K562 (cell line): Measurements from ENCODE around the gene TMED4. TPM values are rescaled to one million over a fixed set of nuclear protein-coding genes. Genes with fewer than 3 reads are reported as not detected.
A peak's percentile ranks its signal among the peaks of the same experiment; 100 is the strongest.

Source experiments
- BDP1 ChIP-seq: IDR thresholded peaks from 3 replicates; pipeline ENCODE4 v1.6.1; 2011; ENCODE audit not compliant: insufficient read length, insufficient read depth
- CBX1 ChIP-seq: sonication (generic); IDR thresholded peaks from 2 replicates; pipeline ENCODE4 v1.6.1; 2016; ENCODE audit warnings: antibody characterized with exemption, low read depth, mild to moderate bottlenecking
- EGR1 ChIP-seq: fragments of 450-650 bp; conservative IDR thresholded peaks from 2 replicates; pipeline ENCODE4 v1.6.1; 2017; ENCODE audit warnings: mild to moderate bottlenecking
- GABPA ChIP-seq: fragments of 200-800 bp; sonication (Bioruptor generic); conservative IDR thresholded peaks from 2 replicates; pipeline ENCODE4 v1.6.1; 2016; ENCODE audit warnings: low read depth, missing genetic modification characterization, missing compliant biosample characterization
- GTF2A2 ChIP-seq: IDR thresholded peaks from 2 replicates; pipeline ENCODE4 v1.6.1; 2016; ENCODE audit warnings: mild to moderate bottlenecking, missing genetic modification characterization, missing compliant biosample characterization
- NBN ChIP-seq: fragments of 450-650 bp; IDR thresholded peaks from 2 replicates; pipeline ENCODE4 v1.6.1; 2016; ENCODE audit warnings: low read depth, mild to moderate bottlenecking
- NELFE ChIP-seq: IDR thresholded peaks from 2 replicates; pipeline ENCODE4 v1.6.1; 2011; ENCODE audit warnings: mild to moderate bottlenecking; ENCODE audit not compliant: insufficient read depth, insufficient read length
- NFATC3 ChIP-seq: fragments of 450-650 bp; IDR thresholded peaks from 2 replicates; pipeline ENCODE4 v1.6.1; 2017; ENCODE audit warnings: mild to moderate bottlenecking
- NFE2L1 ChIP-seq: fragments of 450-650 bp; IDR thresholded peaks from 2 replicates; pipeline ENCODE4 v1.6.1; 2016; ENCODE audit warnings: missing genetic modification characterization, low read depth, mild to moderate bottlenecking, missing compliant biosample characterization, moderate library complexity, borderline replicate concordance
- NR2C1 ChIP-seq, 2 experiments: fragments of 450-650 bp; IDR thresholded peaks; 2 replicates each; pipeline ENCODE4 v1.6.1; 2017; ENCODE audit warnings: mild to moderate bottlenecking in 2 of 2, antibody characterized with exemption in 1 of 2, inconsistent platforms in 1 of 2, missing compliant biosample characterization in 1 of 2, missing genetic modification characterization in 1 of 2
- POLR2G ChIP-seq: fragments of 200-400 bp; formaldehyde crosslinking; IDR thresholded peaks from 2 replicates; pipeline ENCODE4 v1.6.1; 2017; ENCODE audit warnings: low read depth, mild to moderate bottlenecking, antibody characterized with exemption, low read length, moderate library complexity
- TOE1 ChIP-seq, 2 experiments: fragments of 450-650 bp in 1 of 2; sonication (generic) in 1 of 2; formaldehyde crosslinking in 1 of 2; IDR thresholded peaks; 2 replicates each; pipeline versions ENCODE4 v1.7.1 to v1.8.0; 2016 to 2022; ENCODE audit warnings: borderline replicate concordance in 2 of 2, mild to moderate bottlenecking in 2 of 2, antibody characterized with exemption in 1 of 2, inconsistent platforms in 1 of 2, low read depth in 1 of 2, missing genetic modification reagents in 1 of 2, moderate library complexity in 1 of 2
- TSC22D4 ChIP-seq: fragments of 450-650 bp; IDR thresholded peaks from 2 replicates; pipeline ENCODE4 v1.6.1; 2016; ENCODE audit warnings: missing genetic modification characterization, missing biosample characterization, control low read depth
- ZBTB17 ChIP-seq: fragments of 450-650 bp; formaldehyde crosslinking; IDR thresholded peaks from 2 replicates; pipeline ENCODE4 v1.4.0; 2020; ENCODE audit warnings: mild to moderate bottlenecking
- ZBTB2 ChIP-seq: fragments of 450-650 bp; IDR thresholded peaks from 2 replicates; pipeline ENCODE4 v1.6.1; 2016; ENCODE audit warnings: antibody characterized with exemption
- ZNF592 ChIP-seq: fragments of 450-650 bp; IDR thresholded peaks from 2 replicates; pipeline ENCODE4 v1.6.1; 2017; ENCODE audit warnings: antibody characterized with exemption, mild to moderate bottlenecking
- ZNF785 ChIP-seq: fragments of 250-450 bp; sonication (Bioruptor Pico); IDR thresholded peaks from 2 replicates; pipeline ENCODE4 v1.4.0; 2020; ENCODE audit warnings: mild to moderate bottlenecking
- ZZZ3 ChIP-seq: fragments of 450-650 bp; IDR thresholded peaks from 2 replicates; pipeline ENCODE4 v1.6.1; 2016; ENCODE audit warnings: antibody characterized with exemption, mild to moderate bottlenecking, moderate library complexity
- polyA plus RNA-seq, 8 experiments: library from polyadenylated mRNA; depleted of rRNA in 4 of 8; stranded (reverse) in 5 of 8; unstranded in 3 of 8; fragments of >200 nt; fragmentation: Nextera tagmentation in 2 of 8; fragmentation: Illumina TruSeq in 1 of 8; extraction: Ambion mirVana in 2 of 8; extraction: Trizol in 1 of 8; gene quantifications; 2 replicates each; pipeline versions ENCODE4 v1.2.1 to v1.2.3, GENCODE V29; 2011 to 2014; ENCODE audit warnings: inconsistent platforms in 1 of 8, missing spikeins in 1 of 8
- total RNA-seq, 7 experiments: library from RNA; depleted of rRNA in 6 of 7; stranded (reverse); fragments of >200 nt in 6 of 7; fragmentation: Illumina TruSeq in 2 of 7; extraction: Trizol in 2 of 7; gene quantifications; 2 replicates each; pipeline versions ENCODE4 v1.2.1 to v1.2.3, GENCODE V29; 2011 to 2021; ENCODE audit warnings: low replicate concordance in 1 of 7
- TF ChIP-seq, protein P1 (sequence below): fragments of 450-650 bp; IDR thresholded peaks from 2 replicates; pipeline ENCODE4 v1.6.1; 2014; ENCODE audit warnings: low read depth, mild to moderate bottlenecking, moderate library complexity, borderline replicate concordance

TMED4 gene
- total and polyA plus RNA-seq, 9 of the 15 experiments (the other 6 are each of a cell fraction or from before 2014, with no cell fraction given): 20.3 to 64.0 (median 42.1) TPM

DNA sequence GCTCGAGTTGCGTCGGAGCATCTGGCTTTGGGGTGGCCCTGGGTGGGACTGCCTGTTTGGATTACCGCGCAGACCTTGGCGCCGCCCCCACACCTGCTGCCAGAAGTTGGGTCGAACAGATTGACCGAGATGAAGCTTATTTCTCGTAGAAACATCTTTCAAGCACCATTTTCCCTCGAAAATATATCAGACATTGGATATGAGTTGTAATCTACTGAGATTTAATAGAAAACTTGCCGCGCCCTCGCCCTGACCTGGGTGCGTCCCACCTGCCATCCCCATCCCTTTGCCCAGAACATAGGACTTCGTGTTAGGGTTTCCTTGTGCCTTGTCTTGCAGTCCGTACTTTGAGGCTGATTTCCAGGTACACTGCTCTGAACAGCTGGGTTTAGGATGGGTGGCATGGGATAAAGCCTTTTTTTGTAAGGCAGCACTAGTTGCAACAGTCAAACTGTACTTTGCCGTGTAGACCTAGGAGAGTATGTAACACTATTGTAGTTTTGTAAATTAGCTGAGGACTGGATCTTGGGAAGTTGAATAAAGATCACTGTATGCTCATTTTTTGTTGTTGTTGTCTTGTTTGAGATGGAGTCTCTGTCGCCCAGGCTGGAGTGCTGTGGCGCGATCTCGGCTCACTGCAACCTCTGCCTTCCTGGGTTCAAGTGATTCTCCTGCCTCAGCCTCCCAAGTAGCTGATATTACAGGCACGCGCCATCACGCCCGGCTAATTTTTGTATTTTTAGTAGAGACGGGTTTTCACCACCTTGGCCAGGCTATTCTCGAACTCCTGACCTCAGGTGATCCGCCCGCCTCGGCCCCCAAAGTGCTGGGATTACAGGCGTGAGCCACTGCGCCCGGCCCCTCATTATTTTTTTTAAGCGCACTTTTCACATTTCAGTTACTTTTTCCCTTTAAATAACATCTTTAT, 25.4 kb upstream of the TMED4 start (continued):
- TF ChIP-seq NFE2L1 (tag) (no peak), TOE1 (IDR thresholded peaks at IDR 0.05; ENCODE audit: borderline replicate concordance) (peak; percentile 9), TOE1 (CRISPR knock-in tag; IDR thresholded peaks at IDR 0.05; ENCODE audit: borderline replicate concordance, low read depth) (no peak), NR2C1 (IDR thresholded peaks at IDR 0.05) (peak; percentile 75; the same call in 1 of the 2 replicates), NR2C1 (tag; IDR thresholded peaks at IDR 0.05) (0 out of 2 replicates have a peak, but pooled peaks have one; percentile 5), GTF2A2 (tag) (no peak), NBN (peak; percentile 16; the same call in 1 of the 2 replicates), ZBTB17 (CRISPR knock-in tag) (peak; percentile 83), ZNF592 (peak; percentile 77; the same call in 1 of the 2 replicates), ZZZ3 (no peak), TSC22D4 (tag) (no peak), POLR2G (no peak), NELFE (no peak), ZBTB2 (no peak), NFATC3 (no peak), CBX1 (no peak; the same call in 1 of the 2 replicates), BDP1 (no peak), GABPA (peak; percentile 67), EGR1 (peak; percentile 77), ZNF785 (CRISPR knock-in tag) (no peak)
- TF ChIP-seq, protein P1, sequence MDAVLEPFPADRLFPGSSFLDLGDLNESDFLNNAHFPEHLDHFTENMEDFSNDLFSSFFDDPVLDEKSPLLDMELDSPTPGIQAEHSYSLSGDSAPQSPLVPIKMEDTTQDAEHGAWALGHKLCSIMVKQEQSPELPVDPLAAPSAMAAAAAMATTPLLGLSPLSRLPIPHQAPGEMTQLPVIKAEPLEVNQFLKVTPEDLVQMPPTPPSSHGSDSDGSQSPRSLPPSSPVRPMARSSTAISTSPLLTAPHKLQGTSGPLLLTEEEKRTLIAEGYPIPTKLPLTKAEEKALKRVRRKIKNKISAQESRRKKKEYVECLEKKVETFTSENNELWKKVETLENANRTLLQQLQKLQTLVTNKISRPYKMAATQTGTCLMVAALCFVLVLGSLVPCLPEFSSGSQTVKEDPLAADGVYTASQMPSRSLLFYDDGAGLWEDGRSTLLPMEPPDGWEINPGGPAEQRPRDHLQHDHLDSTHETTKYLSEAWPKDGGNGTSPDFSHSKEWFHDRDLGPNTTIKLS: no peak
